ENCODE measurements around the gene GATA1.

The GATA1 gene

DNA sequence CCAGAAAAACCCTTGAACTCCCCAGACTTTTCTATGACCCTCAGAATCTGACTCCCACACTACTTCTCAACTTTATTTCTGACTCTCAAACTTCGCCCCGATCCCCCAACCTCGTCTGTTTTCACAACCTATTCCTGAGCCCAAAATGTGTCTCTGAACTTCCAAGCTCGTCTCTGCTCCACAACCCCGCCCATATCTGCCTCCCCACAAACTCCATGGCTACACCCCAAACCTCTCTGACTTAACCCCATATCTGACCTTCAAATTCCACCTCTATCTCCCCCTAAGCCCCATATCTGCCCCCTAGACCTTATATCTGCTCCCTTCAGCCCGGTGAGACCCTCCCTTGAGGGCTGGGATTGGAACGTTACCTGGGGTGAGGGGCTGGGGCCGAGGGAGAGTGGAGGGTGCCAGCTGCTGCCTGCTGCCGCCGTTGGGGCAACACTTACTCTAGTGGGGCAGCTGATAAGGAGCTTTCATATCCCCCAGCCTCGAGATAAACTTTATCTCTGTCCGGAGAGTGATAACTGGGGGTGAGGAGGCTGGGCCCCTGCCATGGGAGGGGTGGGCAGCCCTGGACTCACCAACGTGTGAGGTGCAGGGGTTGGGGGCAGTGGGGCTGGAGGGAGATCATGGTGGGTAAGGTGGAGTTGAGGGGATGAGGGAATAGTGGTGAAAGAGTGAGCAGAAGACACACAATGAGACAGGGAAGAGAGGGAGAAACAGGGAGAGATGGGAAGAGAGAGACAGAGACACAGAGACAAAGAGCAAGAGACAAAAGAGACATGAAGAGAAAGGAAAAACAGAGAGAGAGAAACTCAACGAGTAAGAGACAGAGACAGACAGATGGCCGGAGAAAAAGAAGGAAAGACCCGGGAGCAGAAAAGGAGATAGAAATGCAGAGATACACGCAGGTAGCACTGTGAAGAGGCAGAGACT lies 1.4 kb downstream of the GATA1 start:
- no peak overlapping the region for H3K4me3 ChIP-seq (replicated peaks; ENCODE audit: low read depth, low read length)
- TF ChIP-seq, protein P1, sequence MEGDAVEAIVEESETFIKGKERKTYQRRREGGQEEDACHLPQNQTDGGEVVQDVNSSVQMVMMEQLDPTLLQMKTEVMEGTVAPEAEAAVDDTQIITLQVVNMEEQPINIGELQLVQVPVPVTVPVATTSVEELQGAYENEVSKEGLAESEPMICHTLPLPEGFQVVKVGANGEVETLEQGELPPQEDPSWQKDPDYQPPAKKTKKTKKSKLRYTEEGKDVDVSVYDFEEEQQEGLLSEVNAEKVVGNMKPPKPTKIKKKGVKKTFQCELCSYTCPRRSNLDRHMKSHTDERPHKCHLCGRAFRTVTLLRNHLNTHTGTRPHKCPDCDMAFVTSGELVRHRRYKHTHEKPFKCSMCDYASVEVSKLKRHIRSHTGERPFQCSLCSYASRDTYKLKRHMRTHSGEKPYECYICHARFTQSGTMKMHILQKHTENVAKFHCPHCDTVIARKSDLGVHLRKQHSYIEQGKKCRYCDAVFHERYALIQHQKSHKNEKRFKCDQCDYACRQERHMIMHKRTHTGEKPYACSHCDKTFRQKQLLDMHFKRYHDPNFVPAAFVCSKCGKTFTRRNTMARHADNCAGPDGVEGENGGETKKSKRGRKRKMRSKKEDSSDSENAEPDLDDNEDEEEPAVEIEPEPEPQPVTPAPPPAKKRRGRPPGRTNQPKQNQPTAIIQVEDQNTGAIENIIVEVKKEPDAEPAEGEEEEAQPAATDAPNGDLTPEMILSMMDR (IDR thresholded peaks at IDR 0.05; ENCODE audit: low read length, missing control alignments), result no peak
- DNase-seq (ENCODE audit: low read depth), result no peak

GRCh38 chrX:48789366-48790220 lies 3.2 kb downstream of the GATA1 start:
- no peak for DNase-seq (ENCODE audit: low read depth)
- no peak overlapping the region for H3K4me3 ChIP-seq (replicated peaks; ENCODE audit: low read depth, low read length)
- TF ChIP-seq, protein P1 (IDR thresholded peaks at IDR 0.05; ENCODE audit: low read length, missing control alignments), result no peak

DNA sequence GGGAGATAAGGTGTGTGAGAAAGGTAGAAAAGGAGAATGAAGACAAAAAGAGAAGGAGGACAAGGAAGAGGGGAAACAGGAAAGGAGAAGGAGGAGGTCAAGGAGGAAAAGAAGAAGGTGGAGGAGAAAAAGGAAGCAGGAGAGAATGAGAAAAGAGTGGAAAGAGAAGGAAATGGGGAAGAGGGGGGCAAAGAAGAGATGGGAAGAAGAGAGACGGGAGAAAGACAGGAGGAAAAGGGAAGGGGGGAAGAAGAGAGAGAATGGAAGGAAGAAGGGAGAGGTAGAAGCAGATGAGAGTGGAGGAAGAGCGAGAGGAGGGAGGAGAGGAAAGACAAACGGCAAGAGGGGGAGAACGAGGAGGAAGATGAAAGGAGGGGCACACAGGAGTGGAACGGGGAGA lies 4.1 kb downstream of the GATA1 start:
- TF ChIP-seq, protein P1 (IDR thresholded peaks at IDR 0.05; ENCODE audit: low read length, missing control alignments), result no peak
- H3K4me3 ChIP-seq (replicated peaks; ENCODE audit: low read depth, low read length), result no peak overlapping the region
- DNase-seq (ENCODE audit: low read depth), result no peak

DNA sequence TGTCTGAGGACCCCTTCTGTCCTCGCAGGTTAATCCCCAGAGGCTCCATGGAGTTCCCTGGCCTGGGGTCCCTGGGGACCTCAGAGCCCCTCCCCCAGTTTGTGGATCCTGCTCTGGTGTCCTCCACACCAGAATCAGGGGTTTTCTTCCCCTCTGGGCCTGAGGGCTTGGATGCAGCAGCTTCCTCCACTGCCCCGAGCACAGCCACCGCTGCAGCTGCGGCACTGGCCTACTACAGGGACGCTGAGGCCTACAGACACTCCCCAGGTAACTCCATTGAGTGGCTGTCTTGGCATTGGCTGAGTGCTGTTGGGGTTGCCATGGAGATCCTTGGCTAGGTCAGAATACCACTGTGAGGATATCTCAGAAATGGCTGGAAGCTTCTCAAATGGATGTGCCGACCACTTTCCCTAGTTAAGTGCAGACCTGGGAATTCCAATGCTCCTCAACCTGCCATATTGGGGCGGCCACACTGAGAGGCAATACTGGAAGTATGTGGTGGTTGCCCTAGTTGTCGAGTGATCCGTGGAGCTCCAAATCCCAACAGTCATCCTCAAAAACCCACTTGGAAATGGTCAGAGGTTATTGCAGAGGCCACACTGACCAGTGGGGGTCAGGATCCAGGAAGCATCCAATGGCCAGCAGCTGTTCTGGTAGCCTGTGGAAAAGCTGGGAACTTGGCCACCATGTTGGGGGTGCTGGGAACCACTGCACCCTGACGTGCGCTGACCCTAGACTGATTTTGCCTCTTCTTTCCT lies 4.9 kb downstream of the GATA1 start:
- TF ChIP-seq, protein P1 (IDR thresholded peaks at IDR 0.05; ENCODE audit: low read length, missing control alignments), result no peak
- DNase-seq (ENCODE audit: low read depth), result no peak
- no peak overlapping the region for H3K4me3 ChIP-seq (replicated peaks; ENCODE audit: low read depth, low read length)

DNA sequence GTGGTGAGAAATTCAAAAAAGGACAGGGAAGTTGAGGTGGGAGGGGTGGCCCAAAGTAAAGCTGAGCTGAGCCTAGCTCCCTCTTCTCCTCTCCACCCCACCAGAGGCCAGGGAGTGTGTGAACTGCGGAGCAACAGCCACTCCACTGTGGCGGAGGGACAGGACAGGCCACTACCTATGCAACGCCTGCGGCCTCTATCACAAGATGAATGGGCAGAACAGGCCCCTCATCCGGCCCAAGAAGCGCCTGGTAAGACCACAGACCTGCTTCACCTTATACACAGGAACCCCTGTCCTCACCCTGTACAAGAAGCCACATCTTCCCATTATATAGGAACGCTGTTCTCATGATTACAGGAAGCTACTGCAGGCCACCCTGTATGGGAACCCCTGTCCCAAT lies 5.8 kb downstream of the GATA1 start:
- TF ChIP-seq, protein P1 (IDR thresholded peaks at IDR 0.05; ENCODE audit: low read length, missing control alignments), result no peak
- no peak for DNase-seq (ENCODE audit: low read depth)
- no peak overlapping the region for H3K4me3 ChIP-seq (replicated peaks; ENCODE audit: low read depth, low read length)

GRCh38 chrX:48793935-48794334 lies 7.5 kb downstream of the GATA1 start:
- TF ChIP-seq, protein P1 (IDR thresholded peaks at IDR 0.05; ENCODE audit: low read length, missing control alignments), result no peak

More at GRCh38 chrX:48793935-48794334, 7.5 kb downstream of the GATA1 start:
- no peak overlapping the region for H3K4me3 ChIP-seq (replicated peaks; ENCODE audit: low read depth, low read length)
- no peak for DNase-seq (ENCODE audit: low read depth)

Data from fibroblast of pulmonary artery (primary cell).